Endothelial cell of umbilical vein (primary cell): ENCODE measurements around the gene ATAD3A.

ENCODE experiments used
- EZH2 ChIP-seq: IDR thresholded peaks from 2 replicates; pipeline ENCODE4 v1.6.1; 2012; ENCODE audit warnings: borderline replicate concordance, low read depth, mild to moderate bottlenecking, moderate library complexity, low read length, inconsistent platforms; ENCODE audit not compliant: severe bottlenecking
- GATA2 ChIP-seq: IDR thresholded peaks from 2 replicates; pipeline ENCODE4 v1.7.0; 2011; ENCODE audit warnings: low read depth, mild to moderate bottlenecking, moderate library complexity, mixed read lengths, low read length; ENCODE audit not compliant: insufficient read length, insufficient read depth
- JUN ChIP-seq: IDR thresholded peaks from 2 replicates; pipeline ENCODE4 v1.6.1; 2011; ENCODE audit warnings: borderline replicate concordance, low read depth; ENCODE audit not compliant: insufficient read length, insufficient read depth
- MYC ChIP-seq: IDR thresholded peaks from one replicate; pipeline ENCODE4 v1.6.1; 2011; ENCODE audit warnings: mild to moderate bottlenecking, low read depth, low read length
- POLR2A ChIP-seq: IDR thresholded peaks from 2 replicates; pipeline ENCODE4 v1.6.1; 2012; ENCODE audit warnings: low read depth, mild to moderate bottlenecking, control low read depth, low read length
- POLR2AphosphoS5 ChIP-seq: IDR thresholded peaks from 2 replicates; pipeline ENCODE4 v1.6.1; 2012; ENCODE audit warnings: low read depth, mild to moderate bottlenecking, control low read depth, low read length, moderate library complexity; ENCODE audit not compliant: insufficient read depth
- TF ChIP-seq, protein P1 (sequence below), 2 donors: IDR thresholded peaks; 1 replicate in 1 of 2; 2 replicates in 1 of 2; pipeline ENCODE4 v1.5.1; 2011; ENCODE audit warnings: low read length in 2 of 2, mild to moderate bottlenecking in 2 of 2, moderate library complexity in 2 of 2, control low read depth in 1 of 2, inconsistent platforms in 1 of 2, low read depth in 1 of 2; ENCODE audit not compliant: insufficient read depth in 1 of 2; ENCODE audit errors: extremely low read depth in 1 of 2
- TF ChIP-seq, protein P2 (sequence below): IDR thresholded peaks from 2 replicates; pipeline ENCODE4 v1.6.1; 2011; ENCODE audit not compliant: insufficient read depth, insufficient read length

DNA sequence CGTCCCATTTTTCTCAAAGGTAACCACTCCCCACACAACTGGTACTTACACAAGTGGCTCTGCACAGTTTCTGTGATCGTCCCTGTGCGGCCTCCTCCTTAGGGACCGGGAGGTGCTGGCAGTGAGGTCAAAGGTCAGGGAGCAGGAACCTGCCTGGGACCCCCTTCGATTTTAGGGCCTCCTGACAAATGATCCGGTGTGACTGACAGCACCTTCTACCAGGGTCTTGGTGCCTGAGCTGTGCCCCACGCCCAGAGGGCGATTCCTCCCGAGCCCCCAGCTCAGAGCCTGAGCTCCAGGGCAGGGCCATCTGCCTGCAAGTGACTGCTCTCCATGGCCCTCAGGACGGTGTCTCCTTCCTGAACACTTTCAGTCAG is 40.3 kb downstream of the ATAD3A start:
- TF ChIP-seq, protein P1, sequence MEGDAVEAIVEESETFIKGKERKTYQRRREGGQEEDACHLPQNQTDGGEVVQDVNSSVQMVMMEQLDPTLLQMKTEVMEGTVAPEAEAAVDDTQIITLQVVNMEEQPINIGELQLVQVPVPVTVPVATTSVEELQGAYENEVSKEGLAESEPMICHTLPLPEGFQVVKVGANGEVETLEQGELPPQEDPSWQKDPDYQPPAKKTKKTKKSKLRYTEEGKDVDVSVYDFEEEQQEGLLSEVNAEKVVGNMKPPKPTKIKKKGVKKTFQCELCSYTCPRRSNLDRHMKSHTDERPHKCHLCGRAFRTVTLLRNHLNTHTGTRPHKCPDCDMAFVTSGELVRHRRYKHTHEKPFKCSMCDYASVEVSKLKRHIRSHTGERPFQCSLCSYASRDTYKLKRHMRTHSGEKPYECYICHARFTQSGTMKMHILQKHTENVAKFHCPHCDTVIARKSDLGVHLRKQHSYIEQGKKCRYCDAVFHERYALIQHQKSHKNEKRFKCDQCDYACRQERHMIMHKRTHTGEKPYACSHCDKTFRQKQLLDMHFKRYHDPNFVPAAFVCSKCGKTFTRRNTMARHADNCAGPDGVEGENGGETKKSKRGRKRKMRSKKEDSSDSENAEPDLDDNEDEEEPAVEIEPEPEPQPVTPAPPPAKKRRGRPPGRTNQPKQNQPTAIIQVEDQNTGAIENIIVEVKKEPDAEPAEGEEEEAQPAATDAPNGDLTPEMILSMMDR (IDR thresholded peaks at IDR 0.05; ENCODE audit: extremely low read depth in 1 of 2, insufficient read depth in 1 of 2, low read depth in 1 of 2, low read length in 2 of 2) = no peak
- TF ChIP-seq MYC = no peak
- no peak for TF ChIP-seq POLR2A
- TF ChIP-seq, protein P2, sequence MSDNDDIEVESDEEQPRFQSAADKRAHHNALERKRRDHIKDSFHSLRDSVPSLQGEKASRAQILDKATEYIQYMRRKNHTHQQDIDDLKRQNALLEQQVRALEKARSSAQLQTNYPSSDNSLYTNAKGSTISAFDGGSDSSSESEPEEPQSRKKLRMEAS = no peak
- TF ChIP-seq EZH2 = no peak
- no peak for TF ChIP-seq JUN
- no peak for TF ChIP-seq POLR2AphosphoS5
- no peak for TF ChIP-seq GATA2
